ENCODE measurements around the gene RTRAF. TPM values are rescaled to one million over a fixed set of nuclear protein-coding genes. Genes with fewer than 3 reads are reported as not detected.

The RTRAF gene
- total and polyA plus RNA-seq, 5 donors from 2014 or later = 134 to 241 (median 224) TPM

DNA sequence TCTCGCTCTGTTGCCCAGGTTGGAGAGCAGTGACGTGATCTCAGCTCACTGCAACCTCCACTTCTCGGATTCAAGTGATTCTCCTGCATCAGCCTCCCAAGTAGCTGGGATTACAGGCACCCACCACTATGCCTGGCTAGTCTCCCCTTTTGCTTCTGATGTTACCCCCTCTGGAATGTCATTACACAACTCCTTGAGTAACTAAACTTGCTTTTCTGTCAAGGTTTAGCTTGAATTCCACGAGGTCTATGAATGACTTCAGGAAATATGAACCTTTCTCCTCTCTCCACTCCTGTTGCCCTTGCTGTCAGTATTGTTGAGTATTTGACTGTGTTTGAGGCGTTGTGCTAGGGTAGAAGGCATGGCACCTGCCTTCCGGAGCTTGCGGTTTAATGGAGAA, 16.8 kb upstream of the RTRAF start:
- Mint-ChIP-seq H3K27me3 (no peaks in the 10 kb centered on the region), H3K4me1 (peaks cover 0 to 12% (median 0%) of the 10 kb centered on the region in 4 donors), H3K4me3 (no peak overlapping the region), H3K27ac (no peak overlapping the region), H3K9me3 (peaks cover 0 to 3% (median 0%) of the 10 kb centered on the region in 7 donors), H3K36me3 (peaks cover 8% of the 10 kb centered on the region)
- no peaks in the 10 kb centered on the region for H3K27me3 ChIP-seq (ENCODE audit: control insufficient read depth, insufficient read depth, low read length)
- H3K27ac ChIP-seq (ENCODE audit: insufficient read depth, low read length, poor library complexity, severe bottlenecking) = no peak overlapping the region
- H3K36me3 ChIP-seq (ENCODE audit: control insufficient read depth, insufficient read depth, low read length) = peaks cover 19% of the 10 kb centered on the region
- DNase-seq (no peak), ATAC-seq (ENCODE audit: low read depth in 2 of 2) (no peak)
- H3K9me3 ChIP-seq (ENCODE audit: control insufficient read depth in 2 of 2, low read length in 2 of 2) = no peaks in the 10 kb centered on the region
- no peaks in the 10 kb centered on the region for H3K4me1 ChIP-seq (ENCODE audit: control insufficient read depth, insufficient read depth, low read length, poor library complexity, severe bottlenecking)
- H3K4me3 ChIP-seq (ENCODE audit: low read depth, low read length) = no peak overlapping the region

DNA sequence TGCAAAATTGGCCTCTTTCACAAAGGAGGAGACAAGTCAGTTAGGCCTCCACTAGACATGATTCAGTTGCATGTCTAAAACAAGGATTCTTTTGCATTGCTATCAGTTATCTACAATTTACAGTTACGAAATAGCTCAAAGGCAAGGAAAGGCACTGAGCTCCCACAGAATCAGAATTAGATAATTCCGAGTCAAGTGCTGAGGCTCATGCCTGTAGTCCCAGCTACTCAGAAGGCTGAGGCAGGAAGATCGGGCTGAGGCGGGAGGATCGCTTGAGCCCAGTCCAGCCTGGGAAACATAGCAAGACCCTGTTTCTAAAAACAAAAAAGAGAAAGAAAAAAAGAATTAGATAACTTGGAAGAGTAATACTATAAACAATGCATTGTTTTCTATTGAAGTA, 12.3 kb upstream of the RTRAF start:
- Histone ChIP-seq H3K4me1 (ENCODE audit: control insufficient read depth, insufficient read depth, low read length, poor library complexity, severe bottlenecking) (peaks cover 7% of the 10 kb centered on the region), H3K27me3 (ENCODE audit: control insufficient read depth, insufficient read depth, low read length) (no peaks in the 10 kb centered on the region), H3K27ac (ENCODE audit: insufficient read depth, low read length, poor library complexity, severe bottlenecking) (no peak overlapping the region), H3K9me3 (ENCODE audit: control insufficient read depth in 2 of 2, low read length in 2 of 2) (no peaks in the 10 kb centered on the region), H3K4me3 (ENCODE audit: low read depth, low read length) (no peak overlapping the region), H3K36me3 (ENCODE audit: control insufficient read depth, insufficient read depth, low read length) (no peaks in the 10 kb centered on the region)
- no peak overlapping the region for H3K27ac Mint-ChIP-seq
- ATAC-seq (ENCODE audit: low read depth in 2 of 2) = no peak
- peaks cover 0 to 3% (median 0%) of the 10 kb centered on the region in 7 donors for H3K9me3 Mint-ChIP-seq
- no peaks in the 10 kb centered on the region for H3K36me3 Mint-ChIP-seq
- DNase-seq = no peak
- peaks cover 0 to 8% (median 6%) of the 10 kb centered on the region in 4 donors for H3K4me1 Mint-ChIP-seq
- H3K27me3 Mint-ChIP-seq = peaks cover 8% of the 10 kb centered on the region
- H3K4me3 Mint-ChIP-seq = no peak overlapping the region

DNA sequence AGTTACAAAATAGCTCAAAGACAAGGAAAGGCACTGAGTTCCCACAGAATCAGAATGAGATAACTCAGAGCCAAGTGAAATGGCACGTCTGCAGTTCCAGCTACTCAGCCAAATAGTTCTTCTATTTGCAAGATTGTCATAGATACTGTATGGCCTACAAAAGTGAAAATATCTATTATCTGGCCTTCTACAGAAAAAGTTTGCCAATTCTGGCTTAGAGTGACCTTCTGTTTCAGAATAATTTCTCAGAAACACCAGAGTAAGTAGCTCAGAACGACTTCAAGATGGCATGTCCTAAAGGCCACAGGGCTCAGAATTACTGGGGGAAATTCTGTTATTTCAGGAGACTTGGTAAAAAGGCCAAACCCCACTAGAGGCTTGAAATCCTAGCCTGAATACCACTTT, 10.7 kb upstream of the RTRAF start:
- no peak overlapping the region for H3K4me3 ChIP-seq (ENCODE audit: low read depth, low read length)
- no peaks in the 10 kb centered on the region for H3K36me3 ChIP-seq (ENCODE audit: control insufficient read depth, insufficient read depth, low read length)
- H3K4me1 Mint-ChIP-seq = peaks cover 0 to 8% (median 6%) of the 10 kb centered on the region in 4 donors
- no peaks in the 10 kb centered on the region for H3K9me3 Mint-ChIP-seq
- no peak overlapping the region for H3K27ac ChIP-seq (ENCODE audit: insufficient read depth, low read length, poor library complexity, severe bottlenecking)
- H3K4me1 ChIP-seq (ENCODE audit: control insufficient read depth, insufficient read depth, low read length, poor library complexity, severe bottlenecking) = peaks cover 7% of the 10 kb centered on the region
- DNase-seq (no peak), ATAC-seq (ENCODE audit: low read depth in 2 of 2) (no peak)
- H3K36me3 Mint-ChIP-seq = peaks cover under 1% of the 10 kb centered on the region
- no peaks in the 10 kb centered on the region for H3K27me3 ChIP-seq (ENCODE audit: control insufficient read depth, insufficient read depth, low read length)
- no peak overlapping the region for H3K4me3 Mint-ChIP-seq
- H3K27ac Mint-ChIP-seq = no peak overlapping the region
- H3K27me3 Mint-ChIP-seq = peaks cover 8% of the 10 kb centered on the region
- no peaks in the 10 kb centered on the region for H3K9me3 ChIP-seq (ENCODE audit: control insufficient read depth in 2 of 2, low read length in 2 of 2)

DNA sequence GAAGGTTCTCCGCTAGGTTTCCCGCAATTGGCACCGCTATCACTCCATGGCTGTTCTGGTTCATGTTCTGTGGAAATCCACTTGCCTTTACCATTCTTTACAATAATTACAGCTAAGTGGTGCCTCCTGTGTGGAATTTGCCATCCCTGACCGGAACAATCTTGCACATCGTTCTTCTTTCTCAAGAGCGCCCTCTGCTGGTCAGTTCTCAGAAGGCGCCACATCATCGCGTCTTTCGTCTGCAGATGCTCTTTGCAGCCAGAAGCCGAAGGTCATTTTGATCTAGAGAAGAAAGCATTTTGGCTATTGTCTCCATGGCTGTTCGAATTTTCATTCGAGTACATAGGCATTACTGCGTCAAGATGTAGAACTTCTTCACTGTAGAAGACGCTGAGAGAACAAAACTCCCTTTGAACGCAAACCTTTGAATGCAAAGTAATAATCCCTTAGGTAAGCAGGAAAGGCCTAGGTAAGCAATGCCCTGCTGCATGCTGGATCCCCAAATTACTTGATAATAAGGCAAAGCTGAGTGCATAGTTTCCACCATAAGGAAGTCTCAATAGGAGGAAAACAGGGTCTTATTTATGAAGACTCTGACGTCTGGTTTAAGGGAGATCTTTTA, 10.1 kb upstream of the RTRAF start:
- Histone ChIP-seq H3K27me3 (ENCODE audit: control insufficient read depth, insufficient read depth, low read length) (no peaks in the 10 kb centered on the region), H3K27ac (ENCODE audit: insufficient read depth, low read length, poor library complexity, severe bottlenecking) (no peak overlapping the region), H3K9me3 (ENCODE audit: control insufficient read depth in 2 of 2, low read length in 2 of 2) (no peaks in the 10 kb centered on the region), H3K4me3 (ENCODE audit: low read depth, low read length) (no peak overlapping the region), H3K4me1 (ENCODE audit: control insufficient read depth, insufficient read depth, low read length, poor library complexity, severe bottlenecking) (peaks cover 7% of the 10 kb centered on the region), H3K36me3 (ENCODE audit: control insufficient read depth, insufficient read depth, low read length) (no peaks in the 10 kb centered on the region)
- peaks cover 4% of the 10 kb centered on the region for H3K36me3 Mint-ChIP-seq
- DNase-seq (peak; percentile 70 to 84 (median 72)), ATAC-seq (ENCODE audit: low read depth in 2 of 2) (peak in 1 of 2 donors; percentile 56)
- H3K9me3 Mint-ChIP-seq = peaks cover 0 to 2% (median 0%) of the 10 kb centered on the region in 7 donors
- no peak overlapping the region for H3K4me3 Mint-ChIP-seq
- H3K27me3 Mint-ChIP-seq = peaks cover 8% of the 10 kb centered on the region
- H3K27ac Mint-ChIP-seq = peak overlapping the region in 1 of 3 donors; percentile 48
- peaks cover 0 to 8% (median 6%) of the 10 kb centered on the region in 4 donors for H3K4me1 Mint-ChIP-seq

DNA sequence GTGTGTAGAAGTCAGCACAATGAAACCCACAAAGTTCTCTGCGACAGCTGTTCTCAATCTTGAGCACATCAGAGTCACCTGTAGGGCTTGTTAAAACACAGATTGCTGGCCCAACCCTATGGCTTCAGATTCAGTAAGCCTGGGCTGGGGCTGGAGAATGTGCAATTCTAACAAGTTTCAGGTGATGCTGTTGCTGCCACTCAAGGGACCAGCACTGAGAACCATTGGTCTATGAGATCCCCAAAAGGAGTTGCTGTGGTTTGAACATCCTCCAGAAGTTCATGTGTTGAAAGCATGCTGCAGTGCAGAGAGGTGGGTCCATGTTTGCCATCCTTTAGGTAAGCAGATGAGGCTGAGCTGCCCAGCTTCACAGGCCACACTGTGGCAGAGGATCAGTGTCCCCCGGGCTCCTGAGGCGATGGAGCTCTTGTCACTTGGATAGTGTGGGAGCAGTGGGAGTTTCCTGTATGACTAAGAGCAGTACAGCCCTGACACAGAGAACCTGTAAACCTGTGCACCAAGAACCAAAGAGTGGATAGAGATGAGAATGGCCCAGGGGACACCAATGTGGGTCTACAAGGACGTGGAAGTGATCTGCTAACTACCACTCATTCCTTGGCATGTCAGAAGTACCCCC, 8.0 kb upstream of the RTRAF start:
- peaks cover 4% of the 10 kb centered on the region for H3K36me3 Mint-ChIP-seq
- H3K27ac Mint-ChIP-seq = no peak overlapping the region
- no peak overlapping the region for H3K27ac ChIP-seq (ENCODE audit: insufficient read depth, low read length, poor library complexity, severe bottlenecking)
- H3K27me3 Mint-ChIP-seq = peaks cover 8% of the 10 kb centered on the region
- H3K4me3 ChIP-seq (ENCODE audit: low read depth, low read length) = no peak overlapping the region
- H3K4me1 Mint-ChIP-seq = peaks cover 0 to 8% (median 6%) of the 10 kb centered on the region in 4 donors
- no peaks in the 10 kb centered on the region for H3K9me3 ChIP-seq (ENCODE audit: control insufficient read depth in 2 of 2, low read length in 2 of 2)
- H3K36me3 ChIP-seq (ENCODE audit: control insufficient read depth, insufficient read depth, low read length) = no peaks in the 10 kb centered on the region
- peaks cover 7% of the 10 kb centered on the region for H3K4me1 ChIP-seq (ENCODE audit: control insufficient read depth, insufficient read depth, low read length, poor library complexity, severe bottlenecking)
- no peaks in the 10 kb centered on the region for H3K27me3 ChIP-seq (ENCODE audit: control insufficient read depth, insufficient read depth, low read length)
- H3K9me3 Mint-ChIP-seq = peaks cover 0 to 2% (median 0%) of the 10 kb centered on the region in 7 donors
- no peak overlapping the region for H3K4me3 Mint-ChIP-seq
- ATAC-seq (ENCODE audit: low read depth in 2 of 2) (no peak), DNase-seq (peak in 1 of 3 donors; percentile 23)

DNA sequence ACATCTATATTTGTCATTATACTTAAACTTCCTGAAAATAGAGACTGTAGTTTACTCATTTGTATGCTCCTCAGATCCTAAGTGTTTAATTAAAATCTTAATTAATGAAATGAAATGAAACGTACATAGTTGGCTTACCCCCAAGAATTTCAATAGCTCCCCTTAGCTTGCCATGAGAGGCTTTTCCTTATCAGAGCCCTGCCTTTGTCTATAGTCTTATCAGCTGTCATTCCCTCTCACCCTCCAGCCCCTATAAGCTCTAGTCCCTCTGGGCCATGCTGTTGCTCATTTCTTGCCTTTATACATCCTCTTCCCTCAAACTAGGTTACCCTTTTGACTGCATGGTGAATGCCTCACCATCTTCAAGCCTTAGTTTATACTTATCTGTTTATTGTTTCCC, 1.1 kb upstream of the RTRAF start:
- DNase-seq = no peak
- no peak for ATAC-seq (ENCODE audit: low read depth in 2 of 2)
- Histone ChIP-seq H3K4me1 (ENCODE audit: control insufficient read depth, insufficient read depth, low read length, poor library complexity, severe bottlenecking) (peaks cover 33% of the 10 kb centered on the region), H3K27ac (ENCODE audit: insufficient read depth, low read length, poor library complexity, severe bottlenecking) (peak overlapping the region; percentile 90), H3K4me3 (ENCODE audit: low read depth, low read length) (peak overlapping the region; percentile 96), H3K27me3 (ENCODE audit: control insufficient read depth, insufficient read depth, low read length) (no peaks in the 10 kb centered on the region), H3K36me3 (ENCODE audit: control insufficient read depth, insufficient read depth, low read length) (peaks cover 20% of the 10 kb centered on the region), H3K9me3 (ENCODE audit: control insufficient read depth in 2 of 2, low read length in 2 of 2) (no peaks in the 10 kb centered on the region)
- Mint-ChIP-seq H3K4me1 (peaks cover 18 to 33% (median 22%) of the 10 kb centered on the region in 4 donors), H3K9me3 (peaks cover 0 to 2% (median 0%) of the 10 kb centered on the region in 7 donors), H3K4me3 (peak overlapping the region; percentile 94 to 100 (median 98)), H3K27me3 (peaks cover 5% of the 10 kb centered on the region), H3K27ac (peak overlapping the region; percentile 89 to 96 (median 95)), H3K36me3 (peaks cover 14% of the 10 kb centered on the region)

DNA sequence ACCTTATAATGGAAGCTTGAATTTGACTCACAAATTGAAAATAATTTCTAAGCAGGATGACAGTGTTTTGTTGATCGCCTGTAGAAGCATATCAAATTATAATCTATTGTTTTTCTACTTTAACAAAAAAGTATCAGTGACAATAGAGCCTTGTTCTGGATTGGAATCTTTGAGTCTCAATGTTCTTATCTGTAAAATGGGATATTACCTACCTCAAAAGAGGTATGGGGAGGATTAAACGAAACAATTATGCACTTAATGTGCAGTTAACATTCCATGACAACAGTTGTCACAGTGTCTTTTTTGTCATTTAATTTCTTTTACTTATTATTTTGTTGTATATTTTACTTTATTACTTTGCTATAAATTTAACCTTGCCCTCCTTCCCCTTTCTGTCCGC, 1.1 kb downstream of the RTRAF start:
- peak overlapping the region; percentile 94 to 96 (median 95) for H3K27ac Mint-ChIP-seq
- DNase-seq (no peak), ATAC-seq (ENCODE audit: low read depth in 2 of 2) (no peak)
- peak overlapping the region; percentile 96 for H3K4me3 ChIP-seq (ENCODE audit: low read depth, low read length)
- H3K4me1 Mint-ChIP-seq = peaks cover 35 to 52% (median 39%) of the 10 kb centered on the region in 4 donors
- H3K27me3 ChIP-seq (ENCODE audit: control insufficient read depth, insufficient read depth, low read length) = no peaks in the 10 kb centered on the region
- peaks cover 29% of the 10 kb centered on the region for H3K36me3 Mint-ChIP-seq
- H3K9me3 ChIP-seq (ENCODE audit: control insufficient read depth in 2 of 2, low read length in 2 of 2) = no peaks in the 10 kb centered on the region
- peaks cover 43% of the 10 kb centered on the region for H3K36me3 ChIP-seq (ENCODE audit: control insufficient read depth, insufficient read depth, low read length)
- H3K4me1 ChIP-seq (ENCODE audit: control insufficient read depth, insufficient read depth, low read length, poor library complexity, severe bottlenecking) = peaks cover 33% of the 10 kb centered on the region
- H3K9me3 Mint-ChIP-seq = no peaks in the 10 kb centered on the region
- peak overlapping the region; percentile 90 for H3K27ac ChIP-seq (ENCODE audit: insufficient read depth, low read length, poor library complexity, severe bottlenecking)
- peak overlapping the region; percentile 94 to 100 (median 98) for H3K4me3 Mint-ChIP-seq
- peaks cover 5% of the 10 kb centered on the region for H3K27me3 Mint-ChIP-seq
